WTC11 (cell line): ENCODE results near the gene PCDHAC1. TPM values are rescaled to one million over a fixed set of nuclear protein-coding genes. Genes with fewer than 3 reads are reported as not detected.
A peak's percentile ranks its signal among the peaks of the same experiment; 100 is the strongest.

ENCODE experiments used
- ATAC-seq: fragments of 200-7000 bp; cut with Tn5 transposase; 2 replicates; pipeline ENCODE4 v1.10.0; 2021; ENCODE audit warnings: mild to moderate bottlenecking, moderate library complexity
- CTCF ChIA-PET: fragments of 300-600 bp; sonication (Branson Sonifier 250); formaldehyde crosslinking; loops from one replicate; lab custom pipeline; 2021; ENCODE audit warnings: antibody characterized with exemption; lab: Charles Lee
- POLR2A ChIA-PET: fragments of 350-600 bp; sonication (Branson Sonifier 250); formaldehyde crosslinking; loops from one replicate; lab custom pipeline; 2021; ENCODE audit warnings: antibody characterized with exemption; lab: Charles Lee
- DNase-seq: peaks from one replicate; pipeline ENCODE4 v3.0.0; 2021; ENCODE audit warnings: low spot score
- H3K27ac Mint-ChIP-seq: 2 replicates; pipeline ENCODE4 v1.8.0; 2021; ENCODE audit warnings: mixed read lengths
- H3K27me3 Mint-ChIP-seq: 2 replicates; pipeline ENCODE4 v1.8.0; 2021; ENCODE audit warnings: low read depth, mild to moderate bottlenecking, moderate library complexity, mixed read lengths
- H3K36me3 Mint-ChIP-seq: 2 replicates; pipeline ENCODE4 v1.8.0; 2021; ENCODE audit warnings: mixed read lengths
- H3K4me1 Mint-ChIP-seq: 2 replicates; pipeline ENCODE4 v1.8.0; 2022; ENCODE audit warnings: mixed read lengths
- H3K4me3 Mint-ChIP-seq: 2 replicates; pipeline ENCODE4 v1.8.0; 2021; ENCODE audit warnings: mild to moderate bottlenecking, moderate library complexity, mixed read lengths
- H3K9me3 Mint-ChIP-seq: 2 replicates; pipeline ENCODE4 v1.8.0; 2021; ENCODE audit warnings: mixed read lengths
- CREB1 ChIP-seq: sonication (generic); formaldehyde crosslinking; IDR thresholded peaks from 2 replicates; pipeline ENCODE4 v1.8.0; 2023; ENCODE audit warnings: mild to moderate bottlenecking, missing genetic modification reagents
- ESRRA ChIP-seq: sonication (generic); formaldehyde crosslinking; IDR thresholded peaks from 2 replicates; pipeline ENCODE4 v1.8.1; 2022; ENCODE audit warnings: mild to moderate bottlenecking, missing genetic modification reagents, borderline replicate concordance
- FOXP1 ChIP-seq: sonication (generic); formaldehyde crosslinking; IDR thresholded peaks from 2 replicates; pipeline ENCODE4 v1.8.0; 2022; ENCODE audit warnings: missing genetic modification reagents, mild to moderate bottlenecking, moderate library complexity, borderline replicate concordance
- HMGA2 ChIP-seq: fragments of 250-450 bp; sonication (Bioruptor Pico); IDR thresholded peaks from 2 replicates; pipeline ENCODE4 v1.4.0; 2021; ENCODE audit warnings: mild to moderate bottlenecking, moderate library complexity
- NFE2L1 ChIP-seq: sonication (generic); formaldehyde crosslinking; IDR thresholded peaks from 2 replicates; pipeline ENCODE4 v1.8.1; 2023; ENCODE audit warnings: missing genetic modification reagents
- NR2C2 ChIP-seq: sonication (generic); formaldehyde crosslinking; IDR thresholded peaks from 2 replicates; pipeline ENCODE4 v1.8.0; 2022; ENCODE audit warnings: mild to moderate bottlenecking, missing genetic modification reagents
- SMAD3 ChIP-seq: sonication (generic); formaldehyde crosslinking; IDR thresholded peaks from 2 replicates; pipeline ENCODE4 v1.8.0; 2022; ENCODE audit warnings: missing genetic modification reagents, mild to moderate bottlenecking, borderline replicate concordance
- ZNF138 ChIP-seq: sonication (generic); formaldehyde crosslinking; conservative IDR thresholded peaks from 2 replicates; pipeline ENCODE4 v1.8.1; 2022; ENCODE audit warnings: mild to moderate bottlenecking, moderate library complexity, missing genetic modification reagents
- ZNF396 ChIP-seq: fragments of 250-450 bp; sonication (Bioruptor Pico); IDR thresholded peaks from 2 replicates; pipeline ENCODE4 v1.8.0; 2021; ENCODE audit warnings: mild to moderate bottlenecking, moderate library complexity, borderline replicate concordance
- total RNA-seq: library from RNA; stranded (reverse); gene quantifications from 3 replicates; pipeline ENCODE4 v1.2.3, GENCODE V29; 2021
- TF ChIP-seq, protein P1 (sequence below): sonication (generic); formaldehyde crosslinking; conservative IDR thresholded peaks from 2 replicates; pipeline ENCODE4 v1.8.1; 2023; ENCODE audit warnings: mild to moderate bottlenecking, low read depth, missing genetic modification reagents, moderate library complexity
- TF ChIP-seq, protein P2 (sequence below): sonication (generic); formaldehyde crosslinking; IDR thresholded peaks from 2 replicates; pipeline ENCODE4 v1.8.0; 2023; ENCODE audit warnings: missing genetic modification reagents
- TF ChIP-seq, protein P3 (sequence below): sonication (generic); formaldehyde crosslinking; IDR thresholded peaks from 2 replicates; pipeline ENCODE4 v1.8.1; 2023; ENCODE audit warnings: mild to moderate bottlenecking, missing genetic modification reagents, moderate library complexity
- TF ChIP-seq, protein P4 (sequence below): fragments of 250-450 bp; sonication (Bioruptor Pico); conservative IDR thresholded peaks from 2 replicates; pipeline ENCODE4 v1.9.0; 2021; ENCODE audit warnings: mild to moderate bottlenecking
- TF ChIP-seq, protein P5 (sequence below): sonication (generic); formaldehyde crosslinking; IDR thresholded peaks from 2 replicates; pipeline ENCODE4 v1.8.1; 2023; ENCODE audit warnings: mild to moderate bottlenecking, missing genetic modification reagents
- TF ChIP-seq, protein P6 (sequence below): sonication (generic); formaldehyde crosslinking; IDR thresholded peaks from 2 replicates; pipeline ENCODE4 v1.8.1; 2022; ENCODE audit warnings: low read depth, missing genetic modification reagents, borderline replicate concordance
- TF ChIP-seq, protein P7 (sequence below): sonication (generic); formaldehyde crosslinking; IDR thresholded peaks from 2 replicates; pipeline ENCODE4 v1.8.0; 2022; ENCODE audit warnings: mild to moderate bottlenecking, missing genetic modification reagents
- TF ChIP-seq, protein P8 (sequence below): sonication (generic); formaldehyde crosslinking; IDR thresholded peaks from 2 replicates; pipeline ENCODE4 v1.8.0; 2022; ENCODE audit warnings: mild to moderate bottlenecking, missing genetic modification reagents

Gene PCDHAC1
- total RNA-seq, 1 experiment from 2014 or later: 8.4 TPM

DNA sequence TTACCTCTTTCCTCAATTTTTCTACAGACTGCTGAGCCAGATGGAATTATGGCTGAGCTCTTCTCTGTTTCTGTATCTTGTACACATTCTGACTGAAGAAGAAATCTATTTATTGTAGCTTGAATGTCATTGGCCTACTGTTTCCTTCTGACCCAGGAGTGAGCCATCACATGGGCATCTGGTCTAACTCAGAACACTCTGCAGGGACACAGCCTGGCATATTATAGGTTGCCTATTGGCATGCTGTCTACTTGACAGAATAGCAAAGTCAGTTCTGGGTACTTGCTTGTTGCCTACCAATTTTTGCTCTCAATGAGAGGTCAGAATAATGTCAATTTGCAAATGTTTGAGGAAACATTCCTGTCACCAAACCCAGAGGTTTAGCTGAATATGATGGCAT is 47.5 kb downstream of the PCDHAC1 start (continued):
- TF ChIP-seq, protein P1, sequence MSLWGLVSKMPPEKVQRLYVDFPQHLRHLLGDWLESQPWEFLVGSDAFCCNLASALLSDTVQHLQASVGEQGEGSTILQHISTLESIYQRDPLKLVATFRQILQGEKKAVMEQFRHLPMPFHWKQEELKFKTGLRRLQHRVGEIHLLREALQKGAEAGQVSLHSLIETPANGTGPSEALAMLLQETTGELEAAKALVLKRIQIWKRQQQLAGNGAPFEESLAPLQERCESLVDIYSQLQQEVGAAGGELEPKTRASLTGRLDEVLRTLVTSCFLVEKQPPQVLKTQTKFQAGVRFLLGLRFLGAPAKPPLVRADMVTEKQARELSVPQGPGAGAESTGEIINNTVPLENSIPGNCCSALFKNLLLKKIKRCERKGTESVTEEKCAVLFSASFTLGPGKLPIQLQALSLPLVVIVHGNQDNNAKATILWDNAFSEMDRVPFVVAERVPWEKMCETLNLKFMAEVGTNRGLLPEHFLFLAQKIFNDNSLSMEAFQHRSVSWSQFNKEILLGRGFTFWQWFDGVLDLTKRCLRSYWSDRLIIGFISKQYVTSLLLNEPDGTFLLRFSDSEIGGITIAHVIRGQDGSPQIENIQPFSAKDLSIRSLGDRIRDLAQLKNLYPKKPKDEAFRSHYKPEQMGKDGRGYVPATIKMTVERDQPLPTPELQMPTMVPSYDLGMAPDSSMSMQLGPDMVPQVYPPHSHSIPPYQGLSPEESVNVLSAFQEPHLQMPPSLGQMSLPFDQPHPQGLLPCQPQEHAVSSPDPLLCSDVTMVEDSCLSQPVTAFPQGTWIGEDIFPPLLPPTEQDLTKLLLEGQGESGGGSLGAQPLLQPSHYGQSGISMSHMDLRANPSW (CRISPR knock-in tag): no peak
- TF ChIP-seq ZNF138 (CRISPR knock-in tag) (no peak), SMAD3 (CRISPR knock-in tag) (no peak)
- TF ChIP-seq, protein P2, sequence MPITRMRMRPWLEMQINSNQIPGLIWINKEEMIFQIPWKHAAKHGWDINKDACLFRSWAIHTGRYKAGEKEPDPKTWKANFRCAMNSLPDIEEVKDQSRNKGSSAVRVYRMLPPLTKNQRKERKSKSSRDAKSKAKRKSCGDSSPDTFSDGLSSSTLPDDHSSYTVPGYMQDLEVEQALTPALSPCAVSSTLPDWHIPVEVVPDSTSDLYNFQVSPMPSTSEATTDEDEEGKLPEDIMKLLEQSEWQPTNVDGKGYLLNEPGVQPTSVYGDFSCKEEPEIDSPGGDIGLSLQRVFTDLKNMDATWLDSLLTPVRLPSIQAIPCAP (CRISPR knock-in tag): no peak
- TF ChIP-seq, protein P3, sequence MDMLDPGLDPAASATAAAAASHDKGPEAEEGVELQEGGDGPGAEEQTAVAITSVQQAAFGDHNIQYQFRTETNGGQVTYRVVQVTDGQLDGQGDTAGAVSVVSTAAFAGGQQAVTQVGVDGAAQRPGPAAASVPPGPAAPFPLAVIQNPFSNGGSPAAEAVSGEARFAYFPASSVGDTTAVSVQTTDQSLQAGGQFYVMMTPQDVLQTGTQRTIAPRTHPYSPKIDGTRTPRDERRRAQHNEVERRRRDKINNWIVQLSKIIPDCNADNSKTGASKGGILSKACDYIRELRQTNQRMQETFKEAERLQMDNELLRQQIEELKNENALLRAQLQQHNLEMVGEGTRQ: no peak

DNA sequence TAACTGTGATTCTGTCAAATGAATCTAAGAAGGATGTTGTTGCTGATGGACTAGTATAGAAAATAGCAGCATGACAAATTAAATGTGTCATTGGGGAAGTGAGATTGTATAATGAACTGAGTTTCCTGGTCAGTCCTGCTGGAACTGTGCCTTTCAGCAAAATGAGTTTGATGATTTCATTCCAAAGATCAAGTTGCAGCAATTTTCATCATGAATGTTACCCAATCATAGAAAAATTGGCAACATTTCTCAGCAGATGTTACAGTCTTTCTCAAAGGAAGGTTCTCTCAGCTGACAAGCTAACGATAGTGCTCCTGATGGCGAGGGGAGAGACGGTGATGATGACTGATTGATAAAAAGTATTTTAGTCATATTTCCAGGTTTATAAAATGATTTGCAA is 50.9 kb downstream of the PCDHAC1 start:
- ChIA-PET POLR2A (no interaction called here), CTCF (interaction anchor here (0.6 to 1.6 kb wide), 3 partner anchors 63 to 191 kb away, joined by 3 to 10 read pairs (median 5); partner anchors contain the start of gene PCDHA1)

DNA sequence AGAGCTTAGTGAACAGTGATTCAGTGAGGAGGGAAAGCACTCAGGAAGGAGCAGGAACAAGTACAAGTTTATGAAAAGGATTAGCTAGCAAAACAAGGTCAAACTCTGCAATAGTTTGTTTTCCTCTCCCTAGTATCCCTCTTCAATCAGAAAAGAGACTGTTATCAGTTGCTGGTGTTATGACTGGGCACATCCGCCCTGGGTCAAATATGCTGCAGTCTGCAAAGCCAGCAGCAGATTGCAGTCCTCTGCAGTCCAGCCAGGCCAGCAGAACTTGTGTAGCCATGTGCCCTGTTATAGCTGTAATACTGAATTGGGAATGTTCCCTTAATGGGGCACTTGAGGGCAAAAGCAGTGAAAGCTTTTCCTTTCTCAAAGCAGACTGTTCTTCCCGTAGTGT is 52.2 kb downstream of the PCDHAC1 start:
- peak overlapping the region; percentile 62 for H3K27ac Mint-ChIP-seq
- no peak overlapping the region for H3K4me3 Mint-ChIP-seq
- DNase-seq (no peak), ATAC-seq (peak; percentile 38; the same call in 1 of the 2 replicates)
- CTCF ChIA-PET: interaction anchor here (1.3 to 1.6 kb wide), 5 partner anchors 11 to 192 kb away, joined by 3 to 10 read pairs (median 4); partner anchors contain the start of genes PCDHA1, PCDHAC1 and PCDHAC2
- H3K36me3 Mint-ChIP-seq: peaks cover 5% of the 10 kb centered on the region
- H3K27me3 Mint-ChIP-seq: no peaks in the 10 kb centered on the region
- TF ChIP-seq NFE2L1 (CRISPR knock-in tag) (no peak), FOXP1 (CRISPR knock-in tag) (no peak), HMGA2 (CRISPR knock-in tag) (no peak), ESRRA (CRISPR knock-in tag) (no peak), ZNF396 (CRISPR knock-in tag) (no peak), CREB1 (CRISPR knock-in tag) (no peak), NR2C2 (CRISPR knock-in tag) (no peak)
- TF ChIP-seq, protein P4, sequence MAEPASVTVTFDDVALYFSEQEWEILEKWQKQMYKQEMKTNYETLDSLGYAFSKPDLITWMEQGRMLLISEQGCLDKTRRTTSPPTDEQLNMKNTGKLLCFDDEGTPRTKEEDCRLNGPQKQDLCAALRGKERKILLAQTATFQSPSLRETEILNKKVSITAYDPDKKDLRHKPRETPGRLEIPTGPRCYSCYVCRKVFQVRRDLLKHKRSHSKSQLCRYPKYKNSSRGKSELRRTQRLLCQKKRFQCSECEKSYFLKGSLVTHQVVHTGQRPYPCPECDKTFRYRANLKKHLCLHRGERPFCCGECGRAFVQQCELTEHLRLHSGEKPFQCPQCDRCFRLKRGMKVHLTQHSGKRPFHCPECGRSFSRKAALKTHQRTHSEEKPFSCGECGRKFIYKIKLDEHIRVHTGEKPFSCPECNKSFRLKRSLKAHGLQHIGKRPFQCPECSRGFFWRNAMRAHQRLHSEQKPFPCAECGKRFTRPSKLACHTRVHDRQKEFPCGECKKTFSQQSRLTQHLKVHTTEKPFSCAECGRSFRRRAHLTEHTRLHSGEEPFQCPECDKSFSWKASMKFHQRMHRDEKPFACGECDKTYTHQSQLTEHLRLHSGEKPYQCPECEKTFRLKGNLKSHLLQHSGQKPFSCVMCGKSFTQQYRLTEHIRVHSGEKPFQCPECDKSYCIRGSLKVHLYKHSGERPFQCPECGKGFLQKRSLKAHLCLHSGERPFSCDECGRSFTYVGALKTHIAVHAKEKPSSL (CRISPR knock-in tag): no peak
- TF ChIP-seq, protein P5, sequence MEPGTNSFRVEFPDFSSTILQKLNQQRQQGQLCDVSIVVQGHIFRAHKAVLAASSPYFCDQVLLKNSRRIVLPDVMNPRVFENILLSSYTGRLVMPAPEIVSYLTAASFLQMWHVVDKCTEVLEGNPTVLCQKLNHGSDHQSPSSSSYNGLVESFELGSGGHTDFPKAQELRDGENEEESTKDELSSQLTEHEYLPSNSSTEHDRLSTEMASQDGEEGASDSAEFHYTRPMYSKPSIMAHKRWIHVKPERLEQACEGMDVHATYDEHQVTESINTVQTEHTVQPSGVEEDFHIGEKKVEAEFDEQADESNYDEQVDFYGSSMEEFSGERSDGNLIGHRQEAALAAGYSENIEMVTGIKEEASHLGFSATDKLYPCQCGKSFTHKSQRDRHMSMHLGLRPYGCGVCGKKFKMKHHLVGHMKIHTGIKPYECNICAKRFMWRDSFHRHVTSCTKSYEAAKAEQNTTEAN (CRISPR knock-in tag): no peak
- TF ChIP-seq, protein P6, sequence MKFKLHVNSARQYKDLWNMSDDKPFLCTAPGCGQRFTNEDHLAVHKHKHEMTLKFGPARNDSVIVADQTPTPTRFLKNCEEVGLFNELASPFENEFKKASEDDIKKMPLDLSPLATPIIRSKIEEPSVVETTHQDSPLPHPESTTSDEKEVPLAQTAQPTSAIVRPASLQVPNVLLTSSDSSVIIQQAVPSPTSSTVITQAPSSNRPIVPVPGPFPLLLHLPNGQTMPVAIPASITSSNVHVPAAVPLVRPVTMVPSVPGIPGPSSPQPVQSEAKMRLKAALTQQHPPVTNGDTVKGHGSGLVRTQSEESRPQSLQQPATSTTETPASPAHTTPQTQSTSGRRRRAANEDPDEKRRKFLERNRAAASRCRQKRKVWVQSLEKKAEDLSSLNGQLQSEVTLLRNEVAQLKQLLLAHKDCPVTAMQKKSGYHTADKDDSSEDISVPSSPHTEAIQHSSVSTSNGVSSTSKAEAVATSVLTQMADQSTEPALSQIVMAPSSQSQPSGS (CRISPR knock-in tag): no peak
- TF ChIP-seq, protein P7, sequence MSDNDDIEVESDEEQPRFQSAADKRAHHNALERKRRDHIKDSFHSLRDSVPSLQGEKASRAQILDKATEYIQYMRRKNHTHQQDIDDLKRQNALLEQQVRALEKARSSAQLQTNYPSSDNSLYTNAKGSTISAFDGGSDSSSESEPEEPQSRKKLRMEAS (CRISPR knock-in tag): no peak
- peaks cover 31% of the 10 kb centered on the region for H3K4me1 Mint-ChIP-seq
- H3K9me3 Mint-ChIP-seq: no peaks in the 10 kb centered on the region
- POLR2A ChIA-PET: no interaction called here

More for the DNA sequence above, 50.9 kb downstream of the PCDHAC1 start:
- no peak for DNase-seq
- Mint-ChIP-seq H3K9me3 (no peaks in the 10 kb centered on the region), H3K27me3 (no peaks in the 10 kb centered on the region), H3K27ac (peak overlapping the region; percentile 15; the same call in 1 of the 2 replicates), H3K4me3 (no peak overlapping the region), H3K4me1 (peaks cover 33% of the 10 kb centered on the region), H3K36me3 (no peaks in the 10 kb centered on the region)
- no peak for ATAC-seq
- TF ChIP-seq, protein P8, sequence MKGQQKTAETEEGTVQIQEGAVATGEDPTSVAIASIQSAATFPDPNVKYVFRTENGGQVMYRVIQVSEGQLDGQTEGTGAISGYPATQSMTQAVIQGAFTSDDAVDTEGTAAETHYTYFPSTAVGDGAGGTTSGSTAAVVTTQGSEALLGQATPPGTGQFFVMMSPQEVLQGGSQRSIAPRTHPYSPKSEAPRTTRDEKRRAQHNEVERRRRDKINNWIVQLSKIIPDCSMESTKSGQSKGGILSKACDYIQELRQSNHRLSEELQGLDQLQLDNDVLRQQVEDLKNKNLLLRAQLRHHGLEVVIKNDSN (CRISPR knock-in tag): no peak
